Mucosa of descending colon (tissue), 3 donors: ENCODE measurements around the gene CCNA1. TPM values are rescaled to one million over a fixed set of nuclear protein-coding genes. Genes with fewer than 3 reads are reported as not detected.

Experiments used
- ATAC-seq: fragments of 200-7000 bp; cut with Tn5 transposase; one replicate; pipeline ENCODE4 v1.9.1; 2020; ENCODE audit warnings: mild to moderate bottlenecking, moderate library complexity
- DNase-seq, 3 donors: peaks; one replicate each; pipeline ENCODE4 v3.0.0-alpha.2; 2020
- H3K36me3 ChIP-seq: fragments of 200-600 bp; one replicate; pipeline ENCODE4 v1.8.0; 2021; ENCODE audit warnings: low read depth, mild to moderate bottlenecking
- H3K4me1 ChIP-seq: fragments of 200-600 bp; one replicate; pipeline ENCODE4 v1.8.0; 2021; ENCODE audit warnings: low read depth, mild to moderate bottlenecking
- H3K4me3 ChIP-seq: fragments of 200-600 bp; one replicate; pipeline ENCODE4 v1.8.0; 2021; ENCODE audit warnings: mild to moderate bottlenecking
- H3K9me3 ChIP-seq: fragments of 200-600 bp; one replicate; pipeline ENCODE4 v1.8.0; 2021; ENCODE audit warnings: mild to moderate bottlenecking
- CTCF ChIP-seq: fragments of 200-600 bp; IDR thresholded peaks from one replicate; pipeline ENCODE4 v1.8.0; 2022; ENCODE audit warnings: antibody characterized with exemption, mild to moderate bottlenecking
- intact Hi-C, 2 donors: fragments of 100-400 bp; cut with DNase I in 1 of 2; cut with micrococcal nuclease in 1 of 2; formaldehyde crosslinking; loops; one replicate each; pipeline versions ENCODE4 v1.11.0 to v1.11.1; 2022; cut with DNase I, micrococcal nuclease
- long read RNA-seq, 2 donors: library from polyadenylated mRNA; unstranded; transcript quantifications; one replicate each; pipeline ENCODE4 v2.0.0, GENCODE V29; 2019 to 2021
- total RNA-seq, 3 donors: library from RNA; stranded (reverse); fragmentation: NEBNext Ultra II Directional in 2 of 3; extraction: Animal tissue kit (Norgen Biotek cat#: 25700) in 2 of 3; gene quantifications; one replicate each; pipeline versions ENCODE4 v1.2.1 to v1.2.4, GENCODE V29; 2021 to 2023
- donor health status: DM: no; HTN: no; CAD: no; lungs with moderate emphysema.
- donor health status: DM: no; HTN: no; CAD: no.
- donor health status: DM: no; HTN: yes; CAD: no.

The CCNA1 gene
- total RNA-seq: under 1 TPM in 1 of 3 donors, not detected in 2; 0.79 TPM
- long read RNA-seq, donor 1, partial matches to known transcripts: 1 of 4 reads
- long read RNA-seq, donor 1, other reads (novel, unspliced or antisense): 1 of 4 reads
- long read RNA-seq, donor 2: 0 reads

GRCh38 chr13:36432106-36432544, at the start of gene CCNA1:
TSS of gene CCNA1 (plus strand) at chr13:36432495. CDS start at chr13:36433057, 562 bp downstream.
- Histone ChIP-seq H3K36me3 (no peaks in the 10 kb centered on the region), H3K9me3 (no peaks in the 10 kb centered on the region), H3K4me3 (no peak within 1 kb of the TSS), H3K4me1 (no peaks in the 10 kb centered on the region)
- TF ChIP-seq CTCF: no peak
- intact Hi-C loops: no loop called here
- peak; percentile 38 for ATAC-seq
- peak in 1 of 3 donors; percentile 54 for DNase-seq

DNA sequence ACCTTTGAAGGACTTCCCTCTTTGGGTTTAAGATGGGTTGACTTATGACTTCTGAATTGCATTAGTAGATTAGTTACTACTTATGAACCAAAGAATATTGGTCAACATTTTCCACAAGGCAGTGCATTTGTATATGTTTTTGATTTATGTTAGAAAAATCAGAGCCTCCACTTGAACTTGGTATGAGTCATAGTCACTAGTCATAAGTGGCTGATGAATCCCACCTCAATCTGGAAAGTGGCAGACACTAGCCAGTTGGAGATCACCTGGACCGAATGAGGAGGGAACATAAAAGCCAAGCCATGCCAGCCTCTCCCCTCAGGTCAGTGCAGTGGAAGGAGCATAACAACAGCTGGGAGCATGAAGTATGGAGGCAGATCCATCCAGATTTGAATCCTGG, 46.8 kb upstream of the CCNA1 start:
- no peak overlapping the region for H3K4me3 ChIP-seq
- DNase-seq (no peak), ATAC-seq (no peak)
- no peaks in the 10 kb centered on the region for H3K36me3 ChIP-seq
- no peaks in the 10 kb centered on the region for H3K9me3 ChIP-seq
- intact Hi-C loops: no loop called here
- no peak for TF ChIP-seq CTCF
- H3K4me1 ChIP-seq: no peaks in the 10 kb centered on the region

DNA sequence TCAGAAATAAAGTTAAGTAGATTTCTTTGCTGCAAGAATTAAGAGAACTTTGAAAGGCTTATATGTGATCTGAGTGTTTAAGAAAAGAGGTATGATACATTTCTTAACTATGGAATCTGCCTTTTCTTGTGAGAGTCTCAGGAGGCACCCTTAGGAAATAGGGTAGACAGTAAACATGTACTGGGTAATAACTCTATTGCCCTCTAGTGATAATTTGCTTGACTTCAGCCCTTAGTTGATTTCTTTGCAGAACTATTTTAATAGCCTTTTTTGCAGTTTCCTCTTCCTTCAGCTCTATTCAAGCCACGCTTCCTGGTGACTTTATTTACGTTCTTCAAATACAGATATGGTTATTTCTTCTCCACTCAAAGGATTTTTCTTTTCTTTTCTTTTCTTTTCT, 37.0 kb upstream of the CCNA1 start:
- Histone ChIP-seq H3K9me3 (no peaks in the 10 kb centered on the region), H3K4me1 (no peaks in the 10 kb centered on the region), H3K36me3 (no peaks in the 10 kb centered on the region), H3K4me3 (no peak overlapping the region)
- TF ChIP-seq CTCF: no peak
- ATAC-seq (no peak), DNase-seq (no peak)
- intact Hi-C loops: no loop called here

DNA sequence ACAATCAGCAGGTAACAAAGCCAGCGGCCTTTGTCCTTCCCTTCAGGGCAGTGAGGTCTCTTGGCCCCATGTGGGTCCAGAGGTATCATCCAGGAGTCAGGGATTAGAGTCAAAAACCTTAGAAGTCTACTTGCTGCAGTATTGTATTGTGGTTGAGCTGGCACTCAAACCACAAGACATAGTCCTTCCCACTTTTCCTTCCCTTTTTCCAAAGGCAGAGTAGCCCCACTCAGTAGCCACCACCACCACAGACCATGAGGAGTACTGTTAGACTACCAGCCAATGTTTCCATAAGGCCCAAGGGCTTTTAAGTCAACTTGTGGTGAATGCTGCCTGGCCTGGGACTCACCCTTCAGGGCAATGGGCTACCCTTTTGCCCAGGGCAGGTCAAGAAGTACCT, 27.1 kb upstream of the CCNA1 start:
- H3K4me1 ChIP-seq: no peaks in the 10 kb centered on the region
- ATAC-seq (no peak), DNase-seq (no peak)
- intact Hi-C loops: no loop called here
- no peak for TF ChIP-seq CTCF
- H3K4me3 ChIP-seq: no peak overlapping the region
- no peaks in the 10 kb centered on the region for H3K36me3 ChIP-seq
- no peaks in the 10 kb centered on the region for H3K9me3 ChIP-seq

- no peak for TF ChIP-seq CTCF
Observed at GRCh38 chr13:36412736-36413135, 19.6 kb upstream of the CCNA1 start.

GRCh38 chr13:36413161-36413560, 19.1 kb upstream of the CCNA1 start:
- no peak overlapping the region for H3K4me3 ChIP-seq
- ATAC-seq (no peak), DNase-seq (no peak)
- no peak for TF ChIP-seq CTCF
- peaks cover 1% of the 10 kb centered on the region for H3K9me3 ChIP-seq
- intact Hi-C loops: no loop called here
- H3K36me3 ChIP-seq: no peaks in the 10 kb centered on the region
- H3K4me1 ChIP-seq: no peaks in the 10 kb centered on the region

More at GRCh38 chr13:36412736-36413135, 19.6 kb upstream of the CCNA1 start:
- ATAC-seq: no peak
- DNase-seq: no peak
- Histone ChIP-seq H3K9me3 (peaks cover 1% of the 10 kb centered on the region), H3K4me1 (no peaks in the 10 kb centered on the region), H3K36me3 (no peaks in the 10 kb centered on the region), H3K4me3 (no peak overlapping the region)
- intact Hi-C loops: no loop called here
